Measurements from ENCODE around the gene NRXN3.

- TF ChIP-seq CTCF (IDR thresholded peaks at IDR 0.05): no peak
- no peak for TF ChIP-seq POLR2A (IDR thresholded peaks at IDR 0.05)
These were observed 1559.6 kb downstream of the NRXN3 start for GRCh38 chr14:79729731-79730130.
